ENCODE measurements around the gene CCDC69.

The CCDC69 gene

GRCh38 chr5:151233616-151234085 lies 9.8 kb upstream of the CCDC69 start:
- 96% methylated on average over 8 of the region's 8 CpGs for WGBS
- Histone ChIP-seq H3K18ac (ENCODE audit: low read depth in 1 of 2, low read length in 2 of 2) (no peak overlapping the region), H3K4me1 (ENCODE audit: control insufficient read depth, insufficient read depth, low read depth, low read length) (no peaks in the 10 kb centered on the region), H2BK12ac (ENCODE audit: low read length in 2 of 2) (no peak overlapping the region), H2BK5ac (ENCODE audit: low read depth, low read length, poor library complexity, severe bottlenecking) (no peak overlapping the region), H2AFZ (ENCODE audit: low read depth, low read length) (no peak overlapping the region), H3K4me2 (ENCODE audit: low read length, poor library complexity, severe bottlenecking) (no peak overlapping the region), H3K9me3 (ENCODE audit: control insufficient read depth, low read length) (no peaks in the 10 kb centered on the region), H3K14ac (ENCODE audit: low read length in 2 of 2) (no peak overlapping the region), H3K27ac (ENCODE audit: low read length, poor library complexity, severe bottlenecking) (no peak overlapping the region), H3K79me1 (replicated peaks; ENCODE audit: low read length, poor library complexity, severe bottlenecking) (no peaks in the 10 kb centered on the region), H3K4me3 (ENCODE audit: insufficient read depth in 1 of 2, low read depth in 1 of 2, low read length in 2 of 2) (no peak overlapping the region), H4K91ac (ENCODE audit: low read length) (no peak overlapping the region), H3K4ac (ENCODE audit: low read depth in 1 of 2, low read length in 2 of 2) (no peak overlapping the region), H3K27me3 (ENCODE audit: control insufficient read depth in 1 of 2, insufficient read depth in 1 of 2, low read length in 2 of 2) (peaks cover 12 to 41% of the 10 kb centered on the region in 2 experiments), H2AK5ac (ENCODE audit: low read length, severe bottlenecking) (no peak overlapping the region), H2BK120ac (ENCODE audit: low read depth, low read length) (no peak overlapping the region), H4K8ac (ENCODE audit: low read length) (no peak overlapping the region), H3K9ac (ENCODE audit: low read length) (no peak overlapping the region), H2BK15ac (ENCODE audit: low read depth, poor library complexity, severe bottlenecking) (no peak overlapping the region), H3K23ac (ENCODE audit: low read length in 2 of 2) (no peak overlapping the region), H3K36me3 (ENCODE audit: control insufficient read depth in 1 of 2, insufficient read depth in 2 of 2, low read depth in 1 of 2, low read length in 2 of 2) (no peaks in the 10 kb centered on the region)
- DNase-seq: no peak

- Histone ChIP-seq H3K27ac (ENCODE audit: low read length, poor library complexity, severe bottlenecking) (no peak overlapping the region), H3K4me2 (ENCODE audit: low read length, poor library complexity, severe bottlenecking) (no peak overlapping the region), H2AK5ac (ENCODE audit: low read length, severe bottlenecking) (no peak overlapping the region), H2BK12ac (ENCODE audit: low read length in 2 of 2) (no peak overlapping the region), H4K91ac (ENCODE audit: low read length) (no peak overlapping the region), H3K18ac (ENCODE audit: low read depth in 1 of 2, low read length in 2 of 2) (no peak overlapping the region), H3K4ac (ENCODE audit: low read depth in 1 of 2, low read length in 2 of 2) (no peak overlapping the region), H3K23ac (ENCODE audit: low read length in 2 of 2) (no peak overlapping the region), H3K79me1 (replicated peaks; ENCODE audit: low read length, poor library complexity, severe bottlenecking) (no peaks in the 10 kb centered on the region), H3K9ac (ENCODE audit: low read length) (no peak overlapping the region), H3K9me3 (ENCODE audit: control insufficient read depth, low read length) (no peaks in the 10 kb centered on the region), H3K14ac (ENCODE audit: low read length in 2 of 2) (no peak overlapping the region), H4K8ac (ENCODE audit: low read length) (no peak overlapping the region), H2BK120ac (ENCODE audit: low read depth, low read length) (no peak overlapping the region), H3K27me3 (ENCODE audit: control insufficient read depth in 1 of 2, insufficient read depth in 1 of 2, low read length in 2 of 2) (peaks cover 7 to 33% of the 10 kb centered on the region in 2 experiments), H3K36me3 (ENCODE audit: control insufficient read depth in 1 of 2, insufficient read depth in 2 of 2, low read depth in 1 of 2, low read length in 2 of 2) (no peaks in the 10 kb centered on the region), H3K4me1 (ENCODE audit: control insufficient read depth, insufficient read depth, low read depth, low read length) (no peaks in the 10 kb centered on the region), H2BK15ac (ENCODE audit: low read depth, poor library complexity, severe bottlenecking) (no peak overlapping the region), H2AFZ (ENCODE audit: low read depth, low read length) (no peak overlapping the region), H3K4me3 (ENCODE audit: insufficient read depth in 1 of 2, low read depth in 1 of 2, low read length in 2 of 2) (no peak overlapping the region), H2BK5ac (ENCODE audit: low read depth, low read length, poor library complexity, severe bottlenecking) (no peak overlapping the region)
- no peak for DNase-seq
Measured at GRCh38 chr5:151231359-151231758, 7.5 kb upstream of the CCDC69 start.

GRCh38 chr5:151230048-151230680 lies 6.3 kb upstream of the CCDC69 start:
- Histone ChIP-seq H2BK12ac (ENCODE audit: low read length in 2 of 2) (no peak overlapping the region), H3K9ac (ENCODE audit: low read length) (no peak overlapping the region), H3K9me3 (ENCODE audit: control insufficient read depth, low read length) (no peaks in the 10 kb centered on the region), H3K23ac (ENCODE audit: low read length in 2 of 2) (no peak overlapping the region), H3K27me3 (ENCODE audit: control insufficient read depth in 1 of 2, insufficient read depth in 1 of 2, low read length in 2 of 2) (peaks cover 7 to 31% of the 10 kb centered on the region in 2 experiments), H3K4me1 (ENCODE audit: control insufficient read depth, insufficient read depth, low read depth, low read length) (no peaks in the 10 kb centered on the region), H4K8ac (ENCODE audit: low read length) (no peak overlapping the region), H3K36me3 (ENCODE audit: control insufficient read depth in 1 of 2, insufficient read depth in 2 of 2, low read depth in 1 of 2, low read length in 2 of 2) (no peaks in the 10 kb centered on the region), H2BK15ac (ENCODE audit: low read depth, poor library complexity, severe bottlenecking) (no peak overlapping the region), H3K4ac (ENCODE audit: low read depth in 1 of 2, low read length in 2 of 2) (no peak overlapping the region), H2AFZ (ENCODE audit: low read depth, low read length) (no peak overlapping the region), H3K4me3 (ENCODE audit: insufficient read depth in 1 of 2, low read depth in 1 of 2, low read length in 2 of 2) (no peak overlapping the region), H3K18ac (ENCODE audit: low read depth in 1 of 2, low read length in 2 of 2) (no peak overlapping the region), H3K4me2 (ENCODE audit: low read length, poor library complexity, severe bottlenecking) (no peak overlapping the region), H2AK5ac (ENCODE audit: low read length, severe bottlenecking) (no peak overlapping the region), H3K79me1 (replicated peaks; ENCODE audit: low read length, poor library complexity, severe bottlenecking) (no peaks in the 10 kb centered on the region), H3K14ac (ENCODE audit: low read length in 2 of 2) (no peak overlapping the region), H2BK120ac (ENCODE audit: low read depth, low read length) (no peak overlapping the region), H4K91ac (ENCODE audit: low read length) (no peak overlapping the region), H3K27ac (ENCODE audit: low read length, poor library complexity, severe bottlenecking) (no peak overlapping the region), H2BK5ac (ENCODE audit: low read depth, low read length, poor library complexity, severe bottlenecking) (no peak overlapping the region)
- WGBS: 86% methylated on average over 6 of the region's 6 CpGs
- DNase-seq: no peak

GRCh38 chr5:151228986-151229385 lies 5.1 kb upstream of the CCDC69 start:
- Histone ChIP-seq H3K18ac (ENCODE audit: low read depth in 1 of 2, low read length in 2 of 2) (no peak overlapping the region), H2BK12ac (ENCODE audit: low read length in 2 of 2) (no peak overlapping the region), H3K4me2 (ENCODE audit: low read length, poor library complexity, severe bottlenecking) (no peak overlapping the region), H3K4me1 (ENCODE audit: control insufficient read depth, insufficient read depth, low read depth, low read length) (no peaks in the 10 kb centered on the region), H3K14ac (ENCODE audit: low read length in 2 of 2) (no peak overlapping the region), H2BK120ac (ENCODE audit: low read depth, low read length) (no peak overlapping the region), H3K27ac (ENCODE audit: low read length, poor library complexity, severe bottlenecking) (no peak overlapping the region), H3K9ac (ENCODE audit: low read length) (no peak overlapping the region), H3K23ac (ENCODE audit: low read length in 2 of 2) (no peak overlapping the region), H3K4ac (ENCODE audit: low read depth in 1 of 2, low read length in 2 of 2) (no peak overlapping the region), H3K79me1 (replicated peaks; ENCODE audit: low read length, poor library complexity, severe bottlenecking) (no peaks in the 10 kb centered on the region), H3K27me3 (ENCODE audit: control insufficient read depth in 1 of 2, insufficient read depth in 1 of 2, low read length in 2 of 2) (peaks cover 7 to 19% of the 10 kb centered on the region in 2 experiments), H2AFZ (ENCODE audit: low read depth, low read length) (no peak overlapping the region), H3K9me3 (ENCODE audit: control insufficient read depth, low read length) (no peaks in the 10 kb centered on the region), H2BK5ac (ENCODE audit: low read depth, low read length, poor library complexity, severe bottlenecking) (no peak overlapping the region), H3K4me3 (ENCODE audit: insufficient read depth in 1 of 2, low read depth in 1 of 2, low read length in 2 of 2) (no peak overlapping the region), H4K91ac (ENCODE audit: low read length) (no peak overlapping the region), H4K8ac (ENCODE audit: low read length) (no peak overlapping the region), H3K36me3 (ENCODE audit: control insufficient read depth in 1 of 2, insufficient read depth in 2 of 2, low read depth in 1 of 2, low read length in 2 of 2) (no peaks in the 10 kb centered on the region), H2AK5ac (ENCODE audit: low read length, severe bottlenecking) (no peak overlapping the region), H2BK15ac (ENCODE audit: low read depth, poor library complexity, severe bottlenecking) (no peak overlapping the region)
- no peak for DNase-seq
- WGBS: 90% methylated on average over 2 of the region's 2 CpGs
